Measurements from ENCODE around the gene ADGRE2. TPM values are rescaled to one million over a fixed set of nuclear protein-coding genes. Genes with fewer than 3 reads are reported as not detected.
"Not testable (repeated sequence)": the region's sequence is repeated elsewhere in the genome, so short reads cannot be mapped to it uniquely, and the experiment has no call there.

Gene ADGRE2
- total RNA-seq, 3 donors from 2014 or later (not counting 1 experiment from before 2014, with no cell fraction given): 6.1 to 37.0 (median 20.3) TPM

GRCh38 chr19:14782626-14783409 lies 4.5 kb upstream of the ADGRE2 start:
- Histone ChIP-seq H3K36me3 (ENCODE audit: control insufficient read depth, insufficient read depth, low read length) (no peaks in the 10 kb centered on the region), H3K27me3 (ENCODE audit: control insufficient read depth, insufficient read depth, low read length) (no peaks in the 10 kb centered on the region), H3K9me3 (ENCODE audit: control insufficient read depth, insufficient read depth, low read length) (no peaks in the 10 kb centered on the region), H3K27ac (ENCODE audit: low read length) (no peak overlapping the region), H3K4me1 (ENCODE audit: control insufficient read depth, insufficient read depth, low read length) (peaks cover 40% of the 10 kb centered on the region), H3K4me3 (ENCODE audit: low read length) (no peak overlapping the region)
- TF ChIP-seq CTCF (IDR thresholded peaks at IDR 0.05): no peak
- DNase-seq: no peak
- intact Hi-C loops (cut with micrococcal nuclease): no loop called here
- no peaks in the 10 kb centered on the region for H3K9me3 Mint-ChIP-seq
- H3K27ac Mint-ChIP-seq: no peak overlapping the region
- peaks cover 10 to 15% of the 10 kb centered on the region in 2 donors for H3K27me3 Mint-ChIP-seq (ENCODE audit: low read depth in 2 of 2)
- no peak overlapping the region for H3K4me3 Mint-ChIP-seq
- no peaks in the 10 kb centered on the region for H3K36me3 Mint-ChIP-seq
- ATAC-seq: peak in 1 of 3 donors; percentile 36
- peaks cover 16 to 22% of the 10 kb centered on the region in 2 donors for H3K4me1 Mint-ChIP-seq
- 87% methylated on average over 15 of the region's 16 CpGs for WGBS (ENCODE audit: insufficient coverage)

GRCh38 chr19:14781713-14782536 lies 3.6 kb upstream of the ADGRE2 start:
- H3K9me3 Mint-ChIP-seq; ATAC-seq; H3K4me3 Mint-ChIP-seq; H3K36me3 ChIP-seq (ENCODE audit: control insufficient read depth, insufficient read depth, low read length); H3K36me3 Mint-ChIP-seq; DNase-seq; H3K4me3 ChIP-seq (ENCODE audit: low read length); H3K27ac ChIP-seq (ENCODE audit: low read length); H3K9me3 ChIP-seq (ENCODE audit: control insufficient read depth, insufficient read depth, low read length); H3K27me3 ChIP-seq (ENCODE audit: control insufficient read depth, insufficient read depth, low read length); H3K27ac Mint-ChIP-seq; intact Hi-C loops (cut with micrococcal nuclease): not testable (repeated sequence)
- H3K4me1 ChIP-seq (ENCODE audit: control insufficient read depth, insufficient read depth, low read length): peaks cover 39% of the 10 kb centered on the region
- 92% methylated on average over 15 of the region's 17 CpGs for WGBS (ENCODE audit: insufficient coverage)
- Mint-ChIP-seq H3K4me1 (peaks cover 16 to 24% of the 10 kb centered on the region in 2 donors), H3K27me3 (ENCODE audit: low read depth in 2 of 2) (peaks cover 14 to 16% of the 10 kb centered on the region in 2 donors)

GRCh38 chr19:14780622-14781225 lies 2.4 kb upstream of the ADGRE2 start:
- H3K36me3 Mint-ChIP-seq; DNase-seq; H3K27ac ChIP-seq (ENCODE audit: low read length); H3K36me3 ChIP-seq (ENCODE audit: control insufficient read depth, insufficient read depth, low read length); H3K27me3 ChIP-seq (ENCODE audit: control insufficient read depth, insufficient read depth, low read length); H3K9me3 ChIP-seq (ENCODE audit: control insufficient read depth, insufficient read depth, low read length); H3K4me3 ChIP-seq (ENCODE audit: low read length); H3K27ac Mint-ChIP-seq; H3K4me3 Mint-ChIP-seq; ATAC-seq; intact Hi-C loops (cut with micrococcal nuclease); H3K9me3 Mint-ChIP-seq: not testable (repeated sequence)
- H3K4me1 ChIP-seq (ENCODE audit: control insufficient read depth, insufficient read depth, low read length): peaks cover 39% of the 10 kb centered on the region
- Mint-ChIP-seq H3K27me3 (ENCODE audit: low read depth in 2 of 2) (peaks cover 20 to 21% of the 10 kb centered on the region in 2 donors), H3K4me1 (peaks cover 12 to 26% of the 10 kb centered on the region in 2 donors)
- WGBS (ENCODE audit: insufficient coverage): 74% methylated on average over 9 of the region's 14 CpGs

- H3K27ac ChIP-seq (ENCODE audit: low read length): no peak overlapping the region
- H3K9me3 ChIP-seq (ENCODE audit: control insufficient read depth, insufficient read depth, low read length): no peaks in the 10 kb centered on the region
- no peaks in the 10 kb centered on the region for H3K36me3 ChIP-seq (ENCODE audit: control insufficient read depth, insufficient read depth, low read length)
- no peak overlapping the region for H3K4me3 ChIP-seq (ENCODE audit: low read length)
- Mint-ChIP-seq H3K4me1 (peaks cover 7 to 13% of the 10 kb centered on the region in 2 donors), H3K36me3 (no peaks in the 10 kb centered on the region), H3K27ac (no peak overlapping the region), H3K9me3 (no peaks in the 10 kb centered on the region), H3K27me3 (ENCODE audit: low read depth in 2 of 2) (peaks cover 14 to 22% of the 10 kb centered on the region in 2 donors), H3K4me3 (no peak overlapping the region)
- intact Hi-C loops (cut with micrococcal nuclease): no loop called here
- 77% methylated on average over 4 of the region's 5 CpGs for WGBS (ENCODE audit: insufficient coverage)
- peaks cover 7% of the 10 kb centered on the region for H3K27me3 ChIP-seq (ENCODE audit: control insufficient read depth, insufficient read depth, low read length)
- TF ChIP-seq CTCF (IDR thresholded peaks at IDR 0.05): no peak
- ATAC-seq (no peak), DNase-seq (no peak)
- peaks cover 31% of the 10 kb centered on the region for H3K4me1 ChIP-seq (ENCODE audit: control insufficient read depth, insufficient read depth, low read length)
Measured at GRCh38 chr19:14779151-14779550, 791 bp upstream of the ADGRE2 start.

GRCh38 chr19:14777645-14778044 lies 715 bp downstream of the ADGRE2 start:
- intact Hi-C loops (cut with micrococcal nuclease); H3K4me3 Mint-ChIP-seq; H3K27ac Mint-ChIP-seq; ATAC-seq; DNase-seq; H3K9me3 ChIP-seq (ENCODE audit: control insufficient read depth, insufficient read depth, low read length); H3K27ac ChIP-seq (ENCODE audit: low read length); H3K9me3 Mint-ChIP-seq; H3K27me3 ChIP-seq (ENCODE audit: control insufficient read depth, insufficient read depth, low read length); H3K36me3 ChIP-seq (ENCODE audit: control insufficient read depth, insufficient read depth, low read length); H3K4me3 ChIP-seq (ENCODE audit: low read length); H3K36me3 Mint-ChIP-seq: not testable (repeated sequence)
- H3K27me3 Mint-ChIP-seq (ENCODE audit: low read depth in 2 of 2): peaks cover 20 to 22% of the 10 kb centered on the region in 2 donors
- peaks cover 7 to 20% of the 10 kb centered on the region in 2 donors for H3K4me1 Mint-ChIP-seq
- WGBS (ENCODE audit: insufficient coverage): no CpG with 5 or more reads among the region's 4 CpGs
- H3K4me1 ChIP-seq (ENCODE audit: control insufficient read depth, insufficient read depth, low read length): peaks cover 23% of the 10 kb centered on the region

All from natural killer cell (primary cell).